KMS-11 (cell line): ENCODE data around the gene TMPRSS15.

Experiments
- H2AFZ ChIP-seq: fragments of 200-600 bp; sonication (generic); 2 replicates; pipeline ENCODE4 v1.6.1; 2016; ENCODE audit warnings: antibody characterized with exemption, mixed run types, low read depth
- H3K27ac ChIP-seq: fragments of 200-600 bp; sonication (generic); 2 replicates; pipeline ENCODE4 v1.6.1; 2016; ENCODE audit warnings: mild to moderate bottlenecking, mixed run types
- H3K27me3 ChIP-seq: fragments of 200-600 bp; sonication (generic); 2 replicates; pipeline ENCODE4 v1.6.1; 2017; ENCODE audit warnings: mild to moderate bottlenecking, low read depth, mixed run types, moderate library complexity; ENCODE audit not compliant: insufficient read depth
- H3K36me3 ChIP-seq: fragments of 200-600 bp; sonication (generic); 2 replicates; pipeline ENCODE4 v1.6.1; 2017; ENCODE audit warnings: mild to moderate bottlenecking, mixed run types; ENCODE audit not compliant: insufficient read depth
- H3K4me1 ChIP-seq: fragments of 200-600 bp; sonication (generic); 2 replicates; pipeline ENCODE4 v1.6.1; 2016; ENCODE audit warnings: mild to moderate bottlenecking, low read depth, mixed run types; ENCODE audit not compliant: poor library complexity, severe bottlenecking
- H3K4me2 ChIP-seq: fragments of 200-600 bp; sonication (generic); 2 replicates; pipeline ENCODE4 v1.7.0; 2016; ENCODE audit warnings: mild to moderate bottlenecking, mixed run types
- H3K4me3 ChIP-seq: fragments of 200-600 bp; sonication (generic); IDR thresholded peaks from 2 replicates; pipeline ENCODE4 v1.6.1; 2017; ENCODE audit warnings: low read depth, low read length, mixed read lengths; ENCODE audit not compliant: insufficient read depth
- H3K79me2 ChIP-seq: fragments of 200-600 bp; sonication (generic); 2 replicates; pipeline ENCODE4 v1.6.1; 2016; ENCODE audit warnings: low read depth, mixed run types; ENCODE audit not compliant: insufficient read depth
- H3K9ac ChIP-seq: fragments of 200-600 bp; sonication (generic); 2 replicates; pipeline ENCODE4 v1.6.1; 2016; ENCODE audit warnings: mild to moderate bottlenecking, mixed run types
- H4K20me1 ChIP-seq: fragments of 200-600 bp; sonication (generic); 2 replicates; pipeline ENCODE4 v1.6.1; 2016; ENCODE audit warnings: mild to moderate bottlenecking, mixed run types; ENCODE audit not compliant: insufficient read depth
- CTCF ChIP-seq: fragments of 200-600 bp; sonication (generic); conservative IDR thresholded peaks from 2 replicates; pipeline ENCODE4 v1.6.1; 2017; ENCODE audit warnings: low read depth, mild to moderate bottlenecking, antibody characterized with exemption, low read length, moderate library complexity, mixed read lengths

Gene TMPRSS15

GRCh38 chr21:18334066-18334465 lies 69.5 kb downstream of the TMPRSS15 start:
- TF ChIP-seq CTCF, result no peak
- H3K79me2 ChIP-seq, result no peaks in the 10 kb centered on the region

DNA sequence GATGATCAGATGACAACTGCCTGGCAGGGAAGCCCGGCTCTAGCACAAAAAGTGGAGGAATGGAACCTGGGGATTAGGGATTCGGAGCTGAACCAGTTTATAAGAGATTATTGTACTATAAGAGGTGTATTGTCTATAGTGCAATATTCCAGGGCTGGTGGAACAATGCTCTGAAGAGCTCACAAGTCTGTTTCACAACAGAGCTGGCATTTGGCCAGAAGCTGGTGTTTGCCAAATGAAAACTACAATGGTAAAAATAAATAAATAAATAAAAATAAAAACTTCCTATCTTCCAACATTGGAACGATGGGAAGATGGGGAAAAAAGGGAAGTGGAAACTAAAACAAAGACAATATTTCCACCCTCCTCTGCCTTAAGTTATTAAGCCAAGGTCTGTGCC lies 85.4 kb downstream of the TMPRSS15 start:
- H4K20me1 ChIP-seq, result no peaks in the 10 kb centered on the region
- H3K4me2 ChIP-seq, result no peak overlapping the region
- H3K4me3 ChIP-seq, result no peak overlapping the region
- H3K27ac ChIP-seq, result no peak overlapping the region
- H3K79me2 ChIP-seq, result no peaks in the 10 kb centered on the region
- no peak overlapping the region for H3K9ac ChIP-seq
- TF ChIP-seq CTCF, result no peak
- H3K36me3 ChIP-seq, result no peaks in the 10 kb centered on the region
- H2AFZ ChIP-seq, result no peak overlapping the region
- peaks cover 8% of the 10 kb centered on the region for H3K4me1 ChIP-seq
- H3K27me3 ChIP-seq, result no peaks in the 10 kb centered on the region

More at GRCh38 chr21:18334066-18334465, 69.5 kb downstream of the TMPRSS15 start:
- Histone ChIP-seq H3K9ac (no peak overlapping the region), H2AFZ (no peak overlapping the region), H3K27ac (no peak overlapping the region), H3K27me3 (no peaks in the 10 kb centered on the region), H3K4me1 (peaks cover 15% of the 10 kb centered on the region), H3K4me2 (no peak overlapping the region), H4K20me1 (no peaks in the 10 kb centered on the region), H3K4me3 (no peak overlapping the region), H3K36me3 (no peaks in the 10 kb centered on the region)

DNA sequence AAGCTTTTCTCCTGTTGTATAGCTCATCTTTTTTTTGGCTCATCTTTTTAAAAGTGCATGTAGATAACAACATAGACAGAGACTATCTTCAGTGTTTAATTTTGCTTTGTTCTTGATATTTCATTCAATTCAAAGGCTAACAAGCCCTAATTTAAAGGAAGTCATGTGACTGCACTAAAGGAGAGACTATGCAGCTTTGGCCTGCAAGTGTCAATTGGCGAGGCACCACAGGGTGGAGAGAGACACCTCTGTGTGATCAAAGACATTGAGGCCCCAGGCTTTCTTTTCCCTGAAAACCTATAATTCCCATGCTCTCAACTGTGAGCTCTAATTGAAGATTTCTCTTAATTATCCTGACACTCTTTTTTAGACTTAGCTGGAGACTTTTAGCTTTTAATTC lies 105.4 kb downstream of the TMPRSS15 start:
- no peaks in the 10 kb centered on the region for H3K36me3 ChIP-seq
- peaks cover 13% of the 10 kb centered on the region for H3K4me1 ChIP-seq
- H3K9ac ChIP-seq, result no peak overlapping the region
- no peak; the same call in 1 of the 2 replicates for TF ChIP-seq CTCF
- H3K4me2 ChIP-seq, result no peak overlapping the region
- no peaks in the 10 kb centered on the region for H3K27me3 ChIP-seq
- no peak overlapping the region for H2AFZ ChIP-seq
- H3K79me2 ChIP-seq, result no peaks in the 10 kb centered on the region
- H4K20me1 ChIP-seq, result no peaks in the 10 kb centered on the region
- H3K27ac ChIP-seq, result no peak overlapping the region
- H3K4me3 ChIP-seq, result no peak overlapping the region

GRCh38 chr21:18294100-18294499 lies 109.5 kb downstream of the TMPRSS15 start:
- Histone ChIP-seq H3K4me2 (no peak overlapping the region), H2AFZ (no peak overlapping the region), H4K20me1 (no peaks in the 10 kb centered on the region), H3K9ac (no peak overlapping the region), H3K27ac (no peak overlapping the region), H3K79me2 (no peaks in the 10 kb centered on the region), H3K4me1 (peaks cover 35% of the 10 kb centered on the region), H3K27me3 (no peaks in the 10 kb centered on the region), H3K4me3 (no peak overlapping the region), H3K36me3 (no peaks in the 10 kb centered on the region)
- no peak for TF ChIP-seq CTCF
